ENCODE data around the gene FNBP1.
A peak's percentile ranks its signal among the peaks of the same experiment; 100 is the strongest.
"Not testable (repeated sequence)": the region's sequence is repeated elsewhere in the genome, so short reads cannot be mapped to it uniquely, and the experiment has no call there.

Gene FNBP1

DNA sequence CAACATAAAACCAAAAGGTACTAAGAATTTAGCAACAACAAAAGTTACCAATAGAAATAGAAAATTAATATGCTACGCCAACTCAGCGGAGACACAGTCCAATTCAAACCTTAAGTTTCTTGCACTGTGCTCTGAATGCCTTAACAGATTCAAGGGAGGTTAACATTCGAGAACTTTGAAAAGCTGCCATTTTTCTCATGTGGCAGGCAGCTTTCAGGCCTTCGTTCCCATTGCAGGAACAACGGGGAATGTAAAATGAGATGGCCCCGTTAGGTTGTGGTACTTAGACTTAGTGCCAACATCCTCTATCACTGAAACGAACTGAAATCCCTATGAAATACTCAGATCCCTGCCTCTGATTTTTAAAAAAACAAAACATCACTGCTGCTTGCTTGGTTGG lies 22.4 kb downstream of the FNBP1 start:
- no peak for DNase-seq

DNA sequence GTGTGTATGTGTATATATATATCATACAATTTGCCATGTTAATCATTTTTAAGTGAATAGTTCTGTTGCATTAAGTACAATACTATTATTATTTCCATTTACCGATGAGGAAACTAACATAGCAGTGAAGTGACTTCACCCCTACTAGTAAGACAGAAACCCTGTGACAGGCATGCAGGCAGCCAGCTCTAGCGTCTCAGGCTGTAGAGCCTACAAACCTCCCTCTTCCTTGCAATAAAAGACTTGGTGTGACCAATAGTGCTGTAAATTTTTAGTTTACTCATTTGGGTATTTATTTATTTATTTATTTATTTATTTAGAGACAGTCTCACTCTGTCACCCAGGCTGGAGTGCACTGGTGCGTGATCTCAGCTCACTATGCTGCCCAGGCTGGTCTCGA lies 24.7 kb downstream of the FNBP1 start:
- DNase-seq: no peak

- not testable (repeated sequence) for DNase-seq
Measured at GRCh38 chr9:130017510-130017909, 25.5 kb downstream of the FNBP1 start.

DNA sequence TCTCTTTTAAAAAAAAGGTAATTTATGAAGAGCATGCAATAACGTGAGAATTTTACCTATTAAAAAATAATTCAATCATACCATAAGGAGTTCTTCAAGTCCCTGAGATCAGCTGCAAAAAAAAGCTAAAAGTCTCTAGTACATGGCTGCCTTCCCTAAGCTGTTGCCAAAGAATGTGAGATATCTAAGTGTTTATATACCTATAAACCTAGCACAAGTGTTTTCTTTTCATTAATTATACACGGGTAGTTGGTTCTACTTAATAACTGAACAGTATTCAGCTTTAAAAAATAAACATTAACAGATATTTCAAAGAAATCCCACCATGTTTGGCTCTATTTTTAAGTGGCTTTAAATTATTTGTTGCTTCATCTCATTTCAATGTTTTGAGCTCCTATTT lies 25.9 kb downstream of the FNBP1 start:
- no peak for DNase-seq

DNA sequence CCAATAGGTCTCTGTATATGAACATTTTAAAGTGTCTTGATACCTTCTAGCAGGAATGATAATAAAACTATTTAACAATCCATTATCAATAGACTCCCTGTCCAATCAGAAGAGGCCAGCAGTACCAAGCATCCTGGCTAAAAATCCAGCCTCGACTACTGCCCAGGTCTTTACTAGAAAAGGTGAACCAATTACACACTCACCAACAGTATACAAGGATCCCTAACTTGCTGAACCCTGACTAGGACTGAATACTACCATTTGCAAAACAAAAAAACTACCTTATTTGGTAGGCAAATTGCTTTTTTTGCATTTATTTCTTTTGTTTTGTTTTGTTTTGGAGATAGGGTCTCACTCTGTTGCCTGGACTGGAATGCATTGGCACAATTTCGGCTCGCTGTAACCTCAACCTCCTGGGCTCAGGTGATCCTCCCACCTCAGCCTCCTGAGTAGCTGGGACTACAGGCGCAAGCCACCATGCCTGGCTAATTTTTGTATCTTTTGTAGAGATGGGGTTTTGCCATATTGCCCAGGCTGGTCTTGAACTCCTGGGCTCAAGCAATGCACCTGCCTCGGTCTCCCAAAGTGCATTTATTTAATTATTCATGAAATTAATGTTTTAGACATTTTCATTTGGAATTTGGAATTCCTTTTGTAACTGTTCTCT lies 27.5 kb downstream of the FNBP1 start:
- no peak for DNase-seq

DNA sequence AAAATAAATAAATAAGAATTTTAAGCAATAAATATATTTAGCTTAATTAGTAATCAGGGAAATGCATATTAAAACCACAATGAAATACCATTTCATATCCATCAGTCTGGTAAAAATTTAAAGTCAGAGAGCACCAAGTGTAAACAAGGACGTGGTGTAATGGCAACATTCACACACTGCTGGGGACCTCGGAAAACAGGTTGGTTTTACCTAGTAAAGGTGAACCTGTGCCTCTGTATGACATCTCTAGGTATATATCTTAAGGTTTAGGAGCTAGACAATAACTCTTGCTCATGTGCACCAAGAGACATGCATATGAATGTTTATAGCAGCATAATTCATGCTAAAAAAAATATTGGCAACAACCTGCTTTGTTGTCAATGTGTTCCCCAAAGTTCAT lies 29.7 kb downstream of the FNBP1 start:
- no peak for DNase-seq

- no peak for DNase-seq
Measured at GRCh38 chr9:130010151-130010988, 32.6 kb downstream of the FNBP1 start.

- not testable (repeated sequence) for DNase-seq
Measured at GRCh38 chr9:130009546-130009945, 33.4 kb downstream of the FNBP1 start.

DNA sequence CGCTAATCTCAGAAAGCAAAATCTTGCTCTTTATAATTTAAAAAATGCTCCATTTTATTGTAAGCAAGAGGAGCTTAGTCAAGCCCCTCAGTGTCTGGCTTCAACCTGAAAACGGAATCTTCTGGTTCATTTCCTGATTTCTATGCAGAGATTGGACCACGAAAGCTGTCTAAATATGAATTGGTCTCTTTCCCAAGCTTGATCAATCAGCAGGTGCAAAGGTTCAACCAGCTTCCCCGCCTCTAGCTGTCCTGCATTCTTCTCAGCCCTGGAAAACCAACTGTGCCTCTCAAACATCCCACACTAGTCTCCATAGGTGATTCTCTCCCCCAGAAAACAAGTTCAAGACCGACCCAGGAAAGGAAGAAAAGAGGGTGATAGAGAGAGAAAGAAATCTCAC lies 34.5 kb downstream of the FNBP1 start:
- no peak for DNase-seq

- DNase-seq: not testable (repeated sequence)
Measured at GRCh38 chr9:130006952-130007351, 36.0 kb downstream of the FNBP1 start.

GRCh38 chr9:130003943-130004552 lies 38.9 kb downstream of the FNBP1 start:
- DNase-seq: no peak

- DNase-seq: no peak
Measured at GRCh38 chr9:130002320-130002719, 40.7 kb downstream of the FNBP1 start.

DNA sequence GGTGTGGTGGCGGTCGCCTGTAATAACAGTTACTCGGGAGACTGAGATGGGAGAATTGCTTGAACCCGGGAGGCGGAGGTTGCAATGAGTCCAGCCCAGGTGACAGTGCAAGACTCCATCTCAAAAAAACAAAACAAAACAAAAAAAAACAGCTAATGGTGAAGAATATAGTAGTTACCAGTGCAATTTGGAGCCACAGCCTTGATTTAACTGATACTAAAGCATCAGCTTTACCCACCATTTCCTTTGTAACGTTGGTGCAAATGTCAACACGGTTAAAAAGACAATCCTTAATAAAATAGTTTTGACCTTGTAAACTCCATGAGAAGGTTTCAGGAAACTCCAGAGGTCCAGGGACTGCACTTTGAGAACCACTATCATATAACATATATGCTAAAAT lies 41.8 kb downstream of the FNBP1 start:
- DNase-seq: no peak

GRCh38 chr9:129999141-129999510 lies 43.9 kb downstream of the FNBP1 start:
- DNase-seq: no peak

DNA sequence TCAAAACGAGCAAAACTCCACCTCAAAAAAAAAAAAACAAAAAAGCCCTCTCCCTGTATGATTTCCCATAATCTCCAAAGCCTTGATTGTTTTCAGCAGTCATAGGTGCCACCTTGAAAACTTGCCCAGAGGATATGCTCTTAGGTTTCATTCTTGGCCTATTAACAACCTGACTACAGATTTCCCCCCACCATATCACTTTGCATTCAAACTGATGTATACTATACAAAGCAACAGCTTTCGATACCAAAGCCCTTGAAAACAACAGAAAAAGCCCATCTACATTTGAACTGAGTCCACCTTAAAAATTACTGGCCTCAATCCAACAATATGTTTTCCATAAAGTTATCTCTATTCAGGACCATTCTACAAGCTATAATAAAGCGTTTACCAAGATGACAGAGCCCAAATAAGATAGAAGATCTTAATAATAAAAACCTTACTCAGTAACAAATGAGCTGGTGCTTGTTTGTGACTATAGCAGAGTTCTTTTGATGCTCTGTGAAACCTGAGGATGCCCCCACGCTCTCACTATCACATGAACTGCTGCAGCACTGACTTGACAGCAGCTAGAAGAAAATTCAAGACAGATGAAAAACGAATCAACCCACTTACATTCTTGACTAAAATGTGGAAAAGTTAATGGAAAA lies 44.4 kb downstream of the FNBP1 start:
- no peak for DNase-seq

- DNase-seq: not testable (repeated sequence)
Measured at GRCh38 chr9:129997706-129998105, 45.3 kb downstream of the FNBP1 start.

GRCh38 chr9:129996161-129996830 lies 46.7 kb downstream of the FNBP1 start:
- peak; percentile 93 for DNase-seq

DNA sequence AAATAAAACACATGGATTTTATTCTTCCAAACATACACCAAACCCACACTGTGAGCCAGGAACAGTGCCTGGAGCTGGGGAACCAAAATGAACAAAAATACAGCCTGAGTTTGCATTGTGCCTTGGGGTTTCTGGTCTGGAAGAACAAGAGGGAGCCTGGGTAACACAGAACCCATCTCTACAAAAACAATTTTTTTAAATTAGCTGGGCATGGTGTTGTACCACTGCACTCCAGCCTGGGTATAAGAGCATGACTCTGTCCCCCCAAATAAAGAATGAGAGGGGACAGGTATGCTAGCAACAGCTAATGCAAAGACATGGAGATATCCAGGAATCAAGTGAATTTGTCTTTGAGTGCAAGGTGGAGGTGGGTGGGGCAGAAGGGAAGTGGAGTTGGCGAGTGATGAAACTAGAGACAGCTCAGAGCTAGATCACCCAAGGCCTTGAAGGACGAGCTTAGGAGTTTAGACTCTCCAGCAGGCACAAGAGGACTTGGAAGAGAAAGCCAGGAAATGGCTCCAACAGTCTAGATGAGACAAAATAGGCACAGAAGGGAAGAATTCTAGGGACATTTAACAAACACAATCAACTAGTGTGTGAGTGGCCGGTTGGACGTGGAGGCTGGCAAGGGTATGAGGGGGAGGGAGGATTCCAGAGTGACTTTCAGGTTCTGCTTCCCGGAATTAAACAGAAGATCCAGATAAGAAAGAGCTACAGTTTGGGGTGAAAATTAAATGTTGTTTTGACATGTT lies 47.4 kb downstream of the FNBP1 start:
- DNase-seq: peak; percentile 85

- DNase-seq: peak; percentile 46
Measured at GRCh38 chr9:129994882-129995281, 48.1 kb downstream of the FNBP1 start.

DNA sequence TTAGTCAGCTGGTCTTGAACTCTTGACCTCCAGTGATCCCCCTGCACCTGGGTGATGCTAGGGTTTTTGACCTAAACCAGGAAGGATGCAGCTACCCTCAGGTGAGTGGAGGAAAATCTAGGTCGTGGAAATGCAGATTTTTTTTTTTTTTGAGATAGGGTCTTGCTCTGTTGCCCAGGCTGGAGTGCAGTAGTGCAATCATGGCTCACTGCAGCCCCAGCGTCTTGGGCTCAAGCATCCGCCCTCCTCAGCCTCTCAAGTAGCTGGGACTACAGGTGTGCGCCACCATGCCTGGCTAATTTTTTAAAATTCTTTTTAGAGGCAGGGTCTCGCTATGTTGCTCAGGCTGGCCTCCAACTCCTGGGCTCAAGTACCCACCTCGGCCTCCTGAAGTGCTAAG lies 51.9 kb downstream of the FNBP1 start:
- DNase-seq: not testable (repeated sequence)

- peak; percentile 39 for DNase-seq
Measured at GRCh38 chr9:129990269-129991010, 52.5 kb downstream of the FNBP1 start.
